DND-41 (cell line): Measurements from ENCODE around the gene GNB1L.

ENCODE experiments used
- ATAC-seq: fragments of 200-7000 bp; cut with Tn5 transposase; 3 replicates; pipeline ENCODE4 v1.9.1; 2021; ENCODE audit warnings: low read depth; ENCODE audit not compliant: insufficient read depth
- DNase-seq: peaks from one replicate; pipeline ENCODE4 v3.0.0-alpha.2; 2020
- H2AFZ ChIP-seq: 2 replicates; pipeline ENCODE4 v1.6.0; 2012; ENCODE audit warnings: low read depth, low read length
- H3K27ac ChIP-seq: 2 replicates; pipeline ENCODE4 v1.5.1; 2012; ENCODE audit warnings: low read length, inconsistent platforms
- H3K27me3 ChIP-seq: fragments of 200-600 bp; sonication (generic); 2 replicates; pipeline ENCODE4 v1.6.0; 2012; ENCODE audit warnings: low read length, mild to moderate bottlenecking, inconsistent platforms; ENCODE audit not compliant: insufficient read depth, poor library complexity
- H3K36me3 ChIP-seq: 2 replicates; pipeline ENCODE4 v1.5.1; 2012; ENCODE audit warnings: low read length, inconsistent platforms; ENCODE audit not compliant: insufficient read depth
- H3K4me1 ChIP-seq: 2 replicates; pipeline ENCODE4 v1.5.1; 2012; ENCODE audit warnings: mild to moderate bottlenecking, low read length; ENCODE audit not compliant: insufficient read depth
- H3K4me2 ChIP-seq: 2 replicates; pipeline ENCODE4 v1.6.0; 2012; ENCODE audit warnings: mild to moderate bottlenecking, moderate library complexity, low read length, inconsistent platforms; ENCODE audit not compliant: insufficient read depth
- H3K4me3 ChIP-seq, 2 experiments: fragments of 200-600 bp in 1 of 2; shearing (Covaris generic) in 1 of 2; 2 replicates each; pipeline ENCODE4 v1.5.1; 2012 to 2016; ENCODE audit warnings: inconsistent platforms in 2 of 2, low read length in 2 of 2, mild to moderate bottlenecking in 2 of 2, low read depth in 1 of 2, moderate library complexity in 1 of 2
- H3K79me2 ChIP-seq: 2 replicates; pipeline ENCODE4 v1.6.0; 2012; ENCODE audit warnings: low read length, inconsistent platforms; ENCODE audit not compliant: insufficient read depth
- H3K9ac ChIP-seq: 2 replicates; pipeline ENCODE4 v1.6.0; 2012; ENCODE audit warnings: low read depth, mild to moderate bottlenecking, inconsistent platforms, low read length, moderate library complexity
- H3K9me3 ChIP-seq: 2 replicates; pipeline ENCODE4 v1.5.1; 2012; ENCODE audit warnings: low read length, moderate library complexity, mild to moderate bottlenecking, inconsistent platforms; ENCODE audit not compliant: insufficient read depth, severe bottlenecking
- H4K20me1 ChIP-seq: 2 replicates; pipeline ENCODE4 v1.6.0; 2012; ENCODE audit warnings: low read length; ENCODE audit not compliant: insufficient read depth
- CTCF ChIP-seq: IDR thresholded peaks from 2 replicates; pipeline ENCODE4 v1.5.1; 2012; ENCODE audit warnings: borderline replicate concordance, low read length, moderate library complexity, mild to moderate bottlenecking; ENCODE audit not compliant: poor library complexity, severe bottlenecking; ENCODE audit errors: extremely low read depth
- EZH2 ChIP-seq: IDR thresholded peaks from 3 replicates; pipeline ENCODE4 v1.6.1; 2012; ENCODE audit warnings: borderline replicate concordance, low read depth, mild to moderate bottlenecking, moderate library complexity, low read length, inconsistent platforms; ENCODE audit not compliant: severe bottlenecking

GNB1L gene

GRCh38 chr22:19758896-19759426 lies 95.7 kb downstream of the GNB1L start:
- Histone ChIP-seq H3K9ac (no peak overlapping the region), H4K20me1 (no peaks in the 10 kb centered on the region), H3K4me3 (no peak overlapping the region), H3K27ac (no peak overlapping the region), H3K9me3 (no peaks in the 10 kb centered on the region), H3K36me3 (no peaks in the 10 kb centered on the region), H3K27me3 (no peaks in the 10 kb centered on the region), H3K4me1 (no peaks in the 10 kb centered on the region), H3K4me2 (no peak overlapping the region), H2AFZ (no peak overlapping the region), H3K79me2 (no peaks in the 10 kb centered on the region)
- TF ChIP-seq EZH2 (no peak), CTCF (no peak)
- ATAC-seq (no peak), DNase-seq (no peak)

GRCh38 chr22:19757985-19758895 lies 96.4 kb downstream of the GNB1L start:
- TF ChIP-seq EZH2 (no peak), CTCF (no peak)
- no peaks in the 10 kb centered on the region for H3K4me1 ChIP-seq
- H3K79me2 ChIP-seq: no peaks in the 10 kb centered on the region
- H3K4me2 ChIP-seq: no peak overlapping the region
- no peak overlapping the region for H3K27ac ChIP-seq
- H3K27me3 ChIP-seq: no peaks in the 10 kb centered on the region
- H3K4me3 ChIP-seq: no peak overlapping the region
- H2AFZ ChIP-seq: no peak overlapping the region
- ATAC-seq (no peak), DNase-seq (no peak)
- H3K9ac ChIP-seq: no peak overlapping the region
- no peaks in the 10 kb centered on the region for H3K36me3 ChIP-seq
- H3K9me3 ChIP-seq: no peaks in the 10 kb centered on the region
- H4K20me1 ChIP-seq: peaks cover 4% of the 10 kb centered on the region; the same call in 1 of the 2 replicates

GRCh38 chr22:19757140-19757984 lies 97.3 kb downstream of the GNB1L start:
- no peaks in the 10 kb centered on the region for H3K9me3 ChIP-seq
- no peaks in the 10 kb centered on the region for H3K4me1 ChIP-seq
- no peaks in the 10 kb centered on the region for H3K79me2 ChIP-seq
- no peak for TF ChIP-seq CTCF
- TF ChIP-seq EZH2: no peak
- H2AFZ ChIP-seq: no peak overlapping the region
- H3K27ac ChIP-seq: no peak overlapping the region
- no peak overlapping the region for H3K4me3 ChIP-seq
- H4K20me1 ChIP-seq: peaks cover 4% of the 10 kb centered on the region; the same call in 1 of the 2 replicates
- no peaks in the 10 kb centered on the region for H3K36me3 ChIP-seq
- DNase-seq (no peak), ATAC-seq (no peak)
- no peaks in the 10 kb centered on the region for H3K27me3 ChIP-seq
- H3K4me2 ChIP-seq: no peak overlapping the region
- H3K9ac ChIP-seq: no peak overlapping the region
